HG03439 (cell line): ENCODE measurements around the gene CTDP1.

ENCODE experiments used
- ATAC-seq: cut with Tn5 transposase; IDR thresholded peaks from one replicate; pipeline ENCODE4 v1.9.1; 2021; ENCODE audit warnings: mild to moderate bottlenecking, moderate library complexity; ENCODE audit not compliant: unreplicated experiment

CTDP1 gene

DNA sequence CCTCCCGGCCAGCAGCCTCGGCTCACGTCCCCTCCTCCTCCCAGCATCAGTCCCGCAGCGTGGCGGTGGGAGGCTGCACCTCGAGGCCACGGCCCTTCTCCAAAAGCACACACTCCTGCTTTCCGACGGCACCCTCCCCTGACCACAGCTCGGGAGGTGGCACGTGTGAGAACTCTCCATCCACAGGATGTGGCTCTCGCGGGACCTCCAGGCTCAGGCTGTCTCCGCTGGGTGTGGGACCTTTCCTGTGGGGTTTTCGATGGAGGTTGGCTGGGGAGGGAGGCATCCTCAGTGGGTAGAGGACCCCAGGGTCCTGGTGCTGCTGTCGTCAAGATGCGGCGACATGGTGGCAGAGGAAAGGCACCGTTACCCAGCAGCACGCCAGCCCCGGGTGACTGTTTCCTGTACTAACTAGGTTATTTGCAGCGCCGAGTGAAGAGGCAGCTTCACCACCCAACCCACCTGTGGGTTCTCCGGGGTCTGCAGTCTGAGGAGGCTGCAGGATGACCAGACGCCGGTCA, 75.3 kb downstream of the CTDP1 start:
- no peak for ATAC-seq

DNA sequence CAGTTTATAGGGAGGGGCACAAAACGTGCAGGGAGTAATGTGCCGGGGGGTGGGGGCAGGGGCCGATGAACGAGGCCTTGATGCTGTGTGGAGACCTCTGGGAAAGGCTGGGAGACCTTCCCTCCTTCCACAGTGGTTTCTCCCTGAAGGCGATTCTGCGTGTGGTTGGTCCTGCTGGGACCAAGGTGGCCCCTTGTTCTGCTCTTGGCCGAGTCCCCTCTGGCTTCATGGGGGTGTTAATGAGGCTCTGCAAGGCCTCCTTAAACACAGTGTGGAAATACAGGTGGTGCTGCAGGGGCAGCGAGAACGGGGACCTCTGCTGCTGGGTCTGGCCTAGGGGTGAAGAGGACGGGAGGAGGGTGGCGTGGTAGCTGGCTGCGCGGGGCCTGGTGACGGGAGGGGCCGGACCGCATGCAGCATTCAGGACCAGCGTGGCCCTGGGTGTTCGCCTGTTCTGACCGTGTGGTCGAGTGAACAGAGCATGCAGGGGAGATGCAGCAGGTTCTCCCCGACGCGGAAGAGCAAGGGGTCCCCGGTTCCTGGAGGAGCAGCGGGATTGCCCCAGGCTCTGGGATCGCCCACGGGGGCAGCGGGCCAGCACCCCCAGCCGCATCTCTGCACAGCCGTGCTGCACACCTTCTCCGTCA, 76.0 kb downstream of the CTDP1 start:
- ATAC-seq: no peak

DNA sequence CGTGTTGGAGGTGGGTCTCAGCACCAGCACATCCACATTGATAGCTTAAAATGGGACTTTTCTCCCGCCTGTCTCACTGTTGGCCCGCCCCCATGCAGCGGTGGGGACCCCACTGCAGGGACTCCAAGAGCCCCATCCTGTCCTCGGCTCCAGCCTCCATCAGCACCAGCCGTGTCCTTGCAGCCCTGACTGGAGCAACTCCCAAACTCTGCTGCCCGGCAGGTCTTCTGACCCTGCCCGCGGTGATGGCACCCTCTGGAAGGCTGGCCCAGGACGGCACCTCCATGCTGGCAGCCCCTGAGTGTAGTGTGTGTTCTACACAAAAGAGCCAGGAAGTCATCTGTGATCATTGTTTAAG, 76.5 kb downstream of the CTDP1 start:
- no peak for ATAC-seq

DNA sequence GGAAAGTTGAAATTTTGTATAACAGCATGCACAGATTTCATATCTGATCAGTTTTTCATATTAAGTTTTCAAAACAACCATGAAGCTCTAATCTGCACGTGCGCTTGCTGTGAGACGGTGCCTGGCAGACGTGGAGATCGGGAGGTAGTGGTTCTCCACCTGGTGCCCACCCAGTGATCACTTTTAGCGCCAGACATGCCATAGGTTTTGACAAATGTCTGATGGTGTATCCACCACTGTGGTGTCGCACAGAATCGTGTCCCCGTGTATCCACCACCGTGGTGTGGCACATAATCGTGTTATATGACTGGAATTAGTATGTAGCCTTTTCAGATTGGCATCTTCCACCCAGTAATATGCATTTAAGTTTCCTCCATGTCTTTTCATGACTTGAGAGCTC, 77.2 kb downstream of the CTDP1 start:
- no peak for ATAC-seq

DNA sequence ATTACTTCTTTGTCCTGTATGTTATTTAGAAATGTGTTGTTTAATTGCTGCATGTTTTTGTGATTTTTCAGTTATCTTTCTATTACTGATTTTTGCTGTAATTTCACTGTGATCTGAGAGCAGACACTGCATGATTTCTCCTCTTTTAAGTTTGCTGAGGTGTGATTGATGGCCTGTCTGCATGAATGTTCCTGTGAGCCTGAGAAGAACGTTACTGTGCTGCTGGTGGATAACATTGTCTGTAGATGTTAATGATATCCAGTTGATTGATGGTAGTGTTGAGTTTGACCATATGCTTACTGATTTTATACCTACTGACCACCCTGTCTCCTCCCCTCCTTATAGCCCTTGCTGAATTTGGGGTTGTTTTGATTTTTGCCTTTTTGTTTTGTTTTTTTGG, 80.7 kb downstream of the CTDP1 start:
- no peak for ATAC-seq

DNA sequence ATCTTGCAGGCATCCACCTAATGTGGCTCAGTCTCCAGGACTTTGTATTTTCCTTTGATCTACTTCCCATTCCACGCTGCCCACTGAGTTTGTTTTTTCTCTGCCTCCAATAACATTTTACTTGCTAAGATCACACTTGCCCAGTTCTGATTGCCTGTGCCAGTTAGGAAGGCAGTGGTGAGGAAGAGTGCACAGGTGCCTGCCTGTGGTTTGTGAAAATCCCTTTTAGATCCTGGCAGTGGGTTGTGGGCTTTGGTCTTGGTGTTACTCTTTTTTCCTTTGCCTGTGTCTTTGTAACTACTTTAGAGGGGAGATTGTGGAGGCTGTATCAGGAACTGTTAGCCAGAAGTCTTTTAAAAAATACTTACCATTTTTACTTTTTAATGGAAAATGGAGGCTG, 81.3 kb downstream of the CTDP1 start:
- ATAC-seq: no peak

DNA sequence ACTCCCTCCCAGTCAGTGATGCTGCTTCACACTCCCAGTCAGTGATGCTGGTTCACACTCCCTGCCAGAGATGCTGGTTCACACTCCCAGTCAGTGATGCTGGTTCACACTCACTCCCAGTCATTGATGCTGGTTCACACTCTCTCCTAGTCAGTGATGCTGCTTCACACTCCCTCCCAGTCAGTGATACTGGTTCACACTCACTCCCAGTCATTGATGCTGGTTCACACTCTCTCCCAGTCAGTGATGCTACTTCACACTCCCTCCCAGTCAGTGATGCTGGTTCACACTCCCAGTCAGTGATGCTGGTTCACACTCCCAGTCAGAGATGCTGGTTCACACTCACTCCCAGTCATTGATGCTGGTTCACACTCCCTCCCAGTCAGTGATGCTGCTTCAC, 83.8 kb downstream of the CTDP1 start:
- no peak for ATAC-seq

DNA sequence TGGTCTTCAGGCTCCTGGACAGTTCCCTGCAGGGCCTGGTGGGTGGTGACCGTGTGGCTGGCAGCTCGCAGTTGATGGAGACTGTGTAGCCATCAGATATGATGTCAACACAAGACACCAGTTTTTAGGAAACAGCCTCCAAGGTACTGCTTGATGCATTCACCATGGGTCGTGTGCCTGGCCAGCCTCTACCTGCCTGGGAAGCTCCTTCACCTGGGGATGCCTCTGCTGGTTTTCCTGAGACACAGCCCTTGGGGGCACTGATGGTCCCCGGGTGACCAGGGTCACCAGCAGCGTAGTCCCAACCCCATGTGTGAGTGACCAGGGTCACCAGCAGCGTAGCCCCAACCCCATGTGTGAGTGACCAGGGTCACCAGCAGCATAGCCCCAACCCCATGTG, 84.5 kb downstream of the CTDP1 start:
- ATAC-seq: no peak

DNA sequence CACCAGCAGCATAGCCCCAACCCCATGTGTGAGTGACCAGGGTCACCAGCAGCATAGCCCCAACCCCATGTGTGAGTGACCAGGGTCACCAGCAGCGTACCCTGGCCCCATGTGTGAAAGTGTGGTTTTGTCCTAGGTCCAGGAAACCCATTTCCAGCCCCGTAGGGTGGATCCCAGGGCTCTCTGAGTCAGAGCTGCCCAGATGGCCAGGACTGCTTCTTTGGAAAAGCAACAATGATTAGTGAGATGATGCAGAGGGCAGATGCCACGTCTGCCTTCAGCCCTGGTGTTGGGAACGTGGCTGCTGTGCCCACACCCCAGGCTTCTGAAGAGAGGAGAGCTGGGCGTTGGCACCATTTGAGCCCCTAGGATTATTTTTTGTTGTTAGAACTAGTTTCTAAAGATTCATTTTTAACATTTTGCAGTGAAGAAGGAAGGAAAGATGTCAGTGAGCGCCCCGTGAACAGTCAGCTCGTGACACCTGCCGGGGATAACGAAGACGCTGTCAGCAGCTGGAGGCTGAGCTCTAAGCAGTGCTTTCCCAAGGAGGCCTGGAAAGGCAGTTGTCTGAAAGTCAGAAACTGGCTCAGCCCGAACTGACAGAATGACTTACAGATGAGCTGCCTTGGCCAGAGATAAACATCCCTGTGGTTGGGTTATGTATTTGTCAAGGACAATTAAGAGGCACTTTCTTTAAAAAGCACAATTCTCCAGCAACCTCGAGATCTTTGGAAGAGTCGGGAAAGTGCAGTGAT, 86.1 kb downstream of the CTDP1 start:
- ATAC-seq: no peak

DNA sequence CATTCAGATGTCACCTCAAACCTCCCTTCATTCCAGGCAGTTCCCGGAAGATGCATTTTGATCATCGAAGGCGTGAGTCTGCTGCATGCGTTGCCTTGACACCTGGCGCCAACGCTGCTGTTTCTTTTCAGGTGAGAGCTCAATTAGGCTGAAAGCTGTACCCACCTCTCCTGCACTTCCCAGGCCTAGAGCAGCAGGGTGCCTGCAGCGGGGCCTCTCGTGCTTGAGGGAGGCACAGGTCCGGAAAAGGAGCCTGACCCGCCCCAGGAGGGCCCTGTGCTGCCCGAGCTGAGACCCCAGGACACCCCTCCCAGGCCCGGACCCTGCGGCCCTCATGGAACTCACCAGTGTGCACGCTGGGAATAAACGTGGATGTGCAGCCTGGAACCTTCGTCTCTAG, 86.7 kb downstream of the CTDP1 start:
- ATAC-seq: no peak

DNA sequence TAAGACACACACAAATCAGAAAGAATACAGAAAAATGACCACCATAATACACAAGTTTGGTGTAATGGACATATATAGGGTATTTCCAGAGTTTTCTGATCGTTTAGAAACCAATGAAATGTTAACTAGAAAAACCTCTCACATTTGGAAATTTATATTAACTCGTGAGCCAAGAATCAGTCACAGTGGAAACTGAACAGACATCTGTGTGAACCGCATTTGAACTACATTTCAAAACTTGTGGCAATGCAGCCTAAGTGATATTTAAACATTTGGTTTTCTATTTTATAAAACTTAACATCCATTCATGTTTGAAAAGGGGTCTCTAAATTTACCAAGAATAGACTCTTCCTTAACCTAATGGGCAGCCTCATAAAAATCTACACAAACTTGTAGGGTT, 89.1 kb downstream of the CTDP1 start:
- no peak for ATAC-seq

DNA sequence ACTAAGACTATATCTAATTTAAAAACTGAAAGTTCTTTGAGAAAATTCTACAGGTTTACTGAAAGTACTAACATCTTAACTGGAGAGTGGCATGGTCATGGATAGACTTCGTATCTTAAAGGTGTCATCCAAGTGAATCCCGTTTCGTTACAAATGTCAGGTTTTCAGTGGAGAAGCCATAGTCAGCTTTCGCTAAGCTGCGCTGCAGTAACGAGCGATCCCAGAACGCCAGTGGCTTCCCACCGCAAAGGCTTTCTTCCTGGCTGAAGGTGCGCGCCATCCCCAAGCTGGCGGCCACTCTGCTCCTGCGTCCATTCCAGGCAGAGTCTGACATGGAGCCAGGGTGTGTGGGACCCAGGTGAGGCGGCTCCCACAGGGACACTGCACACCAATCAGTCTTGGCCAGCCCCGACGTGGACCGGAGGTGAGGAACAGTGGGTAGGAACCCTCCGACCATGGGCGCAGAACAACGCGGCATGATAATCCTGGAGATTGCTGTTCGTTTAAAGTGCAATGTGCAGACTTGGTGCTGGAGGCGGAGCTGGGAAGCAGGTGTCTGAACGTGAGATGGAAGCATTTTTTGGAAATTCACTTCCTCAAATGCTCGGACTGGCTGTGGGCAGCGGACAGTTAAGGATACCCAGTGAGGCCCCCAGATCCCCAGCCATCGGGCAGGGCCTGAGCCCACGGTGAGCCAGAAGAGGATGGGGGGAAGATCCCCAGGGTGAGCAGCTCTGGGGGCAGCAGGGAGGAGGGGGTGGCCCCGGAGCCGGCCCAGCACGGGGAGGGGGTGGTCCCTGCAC, 90.3 kb downstream of the CTDP1 start:
- ATAC-seq: no peak

DNA sequence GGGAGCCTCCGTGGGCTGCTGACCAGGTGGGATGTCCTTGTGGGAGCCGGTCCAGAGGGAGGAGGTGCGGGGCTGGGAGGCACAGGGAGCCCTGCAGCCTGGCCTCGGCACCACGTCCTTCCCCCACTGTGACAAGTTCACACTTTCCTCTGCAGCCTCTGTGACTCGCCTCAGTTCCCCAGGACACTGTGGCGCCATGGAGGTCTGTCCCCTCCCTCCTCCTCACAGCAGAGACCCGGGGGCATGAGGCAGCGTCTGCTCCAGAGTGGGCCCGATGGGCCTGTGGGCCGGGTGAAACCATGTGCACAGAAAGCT, 90.9 kb downstream of the CTDP1 start:
- ATAC-seq: no peak

DNA sequence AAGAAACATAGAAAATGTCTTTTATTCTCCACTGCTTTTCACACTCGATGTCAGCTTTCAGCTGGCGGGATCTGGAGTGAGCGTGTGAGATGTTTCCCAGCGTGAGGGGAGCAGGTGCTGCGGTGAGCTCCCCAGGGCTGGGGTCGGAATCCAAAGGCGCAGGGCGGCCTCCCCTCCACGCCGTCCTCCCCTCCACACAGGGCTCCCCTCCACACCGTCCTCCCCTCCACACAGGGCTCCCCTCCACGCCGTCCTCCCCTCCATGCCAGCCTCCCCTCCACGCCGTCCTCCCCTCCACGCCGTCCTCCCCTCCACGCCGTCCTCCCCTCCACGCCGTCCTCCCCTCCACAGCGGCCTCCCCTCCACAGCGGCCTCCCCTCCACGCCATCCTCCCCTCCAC, 91.2 kb downstream of the CTDP1 start:
- ATAC-seq: no peak

DNA sequence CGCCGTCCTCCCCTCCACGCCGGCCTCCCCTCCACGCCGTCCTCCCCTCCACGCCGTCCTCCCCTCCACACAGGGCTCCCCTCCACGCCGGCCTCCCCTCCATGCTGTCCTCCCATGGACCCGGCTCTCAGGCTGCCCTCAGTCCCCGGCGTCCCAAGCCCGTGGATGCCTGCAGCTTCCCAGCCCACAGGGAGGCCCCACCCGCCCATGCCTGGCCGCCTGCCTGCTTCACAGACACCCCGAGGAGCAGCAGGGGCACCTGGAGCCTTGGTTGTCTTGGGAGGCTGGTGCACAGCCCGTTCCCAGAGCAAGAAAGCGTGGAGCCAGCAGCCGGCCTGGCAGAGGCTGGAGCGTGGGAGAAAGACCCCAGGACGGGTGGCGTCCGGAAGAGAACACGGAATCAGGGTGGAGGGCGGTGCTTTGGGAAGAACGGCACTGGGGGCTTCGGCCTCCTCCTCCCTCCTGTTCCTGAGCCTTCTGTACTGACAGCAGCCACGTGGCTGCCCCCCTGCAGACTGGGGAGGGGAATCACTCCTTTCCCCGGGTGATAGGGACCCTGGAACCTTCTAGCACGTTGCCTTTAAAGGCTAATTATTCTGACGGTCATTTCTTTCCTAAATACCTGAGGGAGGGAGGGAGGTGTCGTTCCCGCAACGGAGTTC, 92.0 kb downstream of the CTDP1 start:
- ATAC-seq: no peak

DNA sequence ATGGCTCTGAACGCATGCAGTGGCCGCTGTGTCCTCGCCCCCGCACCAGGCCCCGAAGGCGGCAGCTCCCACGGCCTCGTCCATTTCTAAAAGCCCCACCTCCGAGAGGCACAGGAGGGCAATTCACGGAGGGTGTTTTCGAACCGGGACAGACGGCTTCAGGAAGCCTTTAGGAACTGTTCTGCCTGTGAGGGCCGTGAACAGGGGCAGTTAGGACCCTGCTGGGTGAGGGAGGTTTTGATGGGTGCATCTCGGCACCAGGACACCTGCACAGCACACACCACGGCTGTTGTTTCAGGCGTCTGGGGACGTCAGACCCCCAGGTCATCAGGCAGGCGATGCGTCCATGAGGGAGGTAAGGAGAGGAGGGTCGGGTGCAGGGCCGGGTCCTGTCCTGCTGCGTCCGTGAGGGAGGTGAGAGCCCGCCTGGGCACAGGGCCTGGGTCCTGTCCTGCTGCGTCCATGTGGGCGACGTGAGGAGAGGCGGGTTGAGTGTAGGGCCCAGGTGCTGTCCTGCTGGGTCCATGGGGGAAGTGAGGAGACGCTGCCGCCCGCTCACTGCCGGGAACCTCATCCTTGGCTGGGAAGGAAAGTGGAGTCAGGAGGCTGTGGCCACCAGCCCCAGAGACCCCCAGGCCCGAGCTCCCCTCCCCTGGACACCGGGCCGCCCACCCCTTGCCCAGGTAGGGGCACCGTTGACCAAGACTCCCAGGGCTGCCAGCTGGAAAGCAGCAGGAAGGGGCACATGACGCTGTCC, 92.7 kb downstream of the CTDP1 start:
- no peak for ATAC-seq

DNA sequence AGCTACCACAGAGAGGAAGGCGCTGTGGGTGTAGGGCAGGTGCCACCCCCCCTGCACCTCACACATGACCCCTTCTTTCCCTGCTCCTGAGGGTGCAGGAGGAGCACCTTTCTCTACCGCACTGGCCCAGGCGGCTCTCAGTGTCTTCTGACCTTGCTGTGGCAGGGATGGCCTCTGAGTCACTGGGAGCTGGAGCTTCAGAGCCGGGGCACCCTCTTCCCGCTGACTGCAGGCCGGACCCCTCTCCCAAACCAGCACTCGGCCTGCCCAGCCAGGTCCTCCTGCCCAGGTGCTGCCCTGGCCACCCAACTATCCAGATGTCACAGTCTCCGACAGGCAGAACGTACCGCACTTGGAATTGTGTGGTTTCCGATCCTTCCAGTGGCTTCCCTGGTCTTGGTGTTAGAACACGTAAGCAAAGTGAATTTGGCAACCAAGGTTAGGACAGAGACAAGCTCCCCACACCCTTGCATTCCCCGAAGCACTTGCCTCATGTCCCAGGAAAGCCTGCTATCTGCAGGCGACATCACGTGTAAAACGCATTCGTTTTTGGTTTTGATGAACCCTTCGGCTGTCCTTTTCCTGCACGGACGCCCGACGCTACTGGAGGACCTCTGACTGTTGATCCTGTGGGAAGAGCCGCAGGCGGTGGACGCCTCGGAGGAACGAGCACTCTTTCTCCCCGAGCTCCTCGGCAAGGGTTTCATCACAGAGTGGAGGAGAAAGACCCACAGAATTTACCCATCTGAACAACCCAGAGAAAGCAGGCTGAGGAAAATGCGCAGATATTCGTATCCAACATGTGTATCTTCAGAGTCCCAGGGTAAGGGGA, 93.5 kb downstream of the CTDP1 start:
- ATAC-seq: no peak

DNA sequence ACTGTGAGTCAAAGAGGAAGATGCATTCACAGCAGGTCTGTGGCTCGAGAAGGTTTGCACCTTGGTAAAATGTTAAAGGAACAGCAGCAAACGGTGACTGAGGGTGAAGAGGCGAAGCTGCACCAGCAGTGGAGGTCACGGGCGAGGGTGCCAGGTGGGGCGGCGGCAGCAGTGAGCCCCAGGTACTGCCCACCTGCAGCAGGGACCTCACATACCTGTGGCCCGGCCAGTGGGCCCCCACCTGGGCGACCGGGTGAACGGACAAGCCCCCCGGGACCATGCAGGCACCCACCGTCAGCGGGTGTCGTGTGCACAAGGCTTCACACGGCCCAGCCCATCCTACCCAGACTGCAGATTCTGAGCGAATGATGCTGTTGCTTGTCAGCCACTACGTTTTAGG, 94.5 kb downstream of the CTDP1 start:
- no peak for ATAC-seq

DNA sequence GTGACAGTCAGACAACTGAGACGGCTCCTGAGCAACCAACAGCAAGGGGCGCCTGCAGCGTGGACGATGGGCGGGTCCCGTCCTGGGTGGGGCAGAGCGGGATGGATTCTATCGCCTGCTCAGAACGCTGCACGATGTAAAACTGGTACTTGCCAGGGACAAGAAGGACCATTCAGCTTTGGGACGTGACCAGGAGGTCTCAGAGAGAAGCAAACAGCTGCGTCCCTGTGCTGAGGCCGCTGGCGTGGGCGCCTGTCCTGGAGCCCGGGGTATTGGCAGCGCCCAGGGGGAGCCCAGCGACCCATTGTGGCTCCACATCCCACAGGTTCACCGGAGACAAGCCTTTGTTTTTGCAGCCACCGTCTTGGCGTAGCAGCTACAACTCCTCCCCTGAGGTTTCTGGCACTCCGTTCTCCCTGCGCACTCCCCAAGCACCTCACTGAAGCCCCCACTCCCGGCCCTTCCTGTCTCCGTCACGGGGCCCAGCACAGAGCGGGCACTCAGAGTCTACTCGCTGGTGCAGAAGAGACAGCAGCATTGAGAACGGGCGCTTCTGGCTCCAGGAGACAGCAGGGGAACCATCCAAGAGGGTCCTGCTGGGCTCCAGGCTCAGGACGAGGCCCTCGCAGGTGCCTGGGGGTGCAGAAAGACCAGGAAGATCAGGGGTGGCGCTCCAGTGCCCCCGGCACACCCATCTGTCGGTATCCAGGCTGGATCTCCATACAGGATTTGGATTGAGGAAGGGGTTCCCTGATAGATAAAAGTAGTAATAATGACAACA, 96.0 kb downstream of the CTDP1 start:
- ATAC-seq: no peak
